RWPE2 (cell line): ENCODE results near the gene RPLP1.

Experiments
- ATAC-seq: fragments of 200-7000 bp; cut with Tn5 transposase; 3 replicates; pipeline ENCODE4 v1.9.1; 2021; ENCODE audit warnings: low read depth
- DNase-seq: peaks from one replicate; pipeline ENCODE4 v3.0.0-alpha.2; 2020; ENCODE audit warnings: low spot score
- H3K27ac ChIP-seq: fragments of 450-650 bp; 2 replicates; pipeline ENCODE4 v1.5.1; 2017; ENCODE audit warnings: mild to moderate bottlenecking; ENCODE audit not compliant: poor library complexity, severe bottlenecking
- H3K27me3 ChIP-seq: fragments of 250-450 bp; sonication (Bioruptor Pico); 2 replicates; pipeline ENCODE4 v1.5.1; 2021; ENCODE audit warnings: mild to moderate bottlenecking, moderate library complexity; ENCODE audit not compliant: insufficient read depth, poor library complexity, severe bottlenecking
- H3K36me3 ChIP-seq: fragments of 250-450 bp; sonication (Bioruptor Pico); 2 replicates; pipeline ENCODE4 v1.5.1; 2020; ENCODE audit warnings: low read depth, mild to moderate bottlenecking, moderate library complexity
- H3K4me1 ChIP-seq: fragments of 250-450 bp; sonication (Bioruptor Pico); 2 replicates; pipeline ENCODE4 v1.5.1; 2021; ENCODE audit warnings: mild to moderate bottlenecking, moderate library complexity; ENCODE audit not compliant: insufficient read depth, poor library complexity, severe bottlenecking
- H3K4me3 ChIP-seq: fragments of 250-450 bp; sonication (Bioruptor Pico); 2 replicates; pipeline ENCODE4 v1.5.1; 2021; ENCODE audit warnings: mild to moderate bottlenecking, moderate library complexity; ENCODE audit not compliant: severe bottlenecking
- H3K9me3 ChIP-seq: fragments of 250-450 bp; sonication (Bioruptor Pico); 2 replicates; pipeline ENCODE4 v1.5.1; 2021; ENCODE audit warnings: mild to moderate bottlenecking, moderate library complexity; ENCODE audit not compliant: severe bottlenecking
- CTCF ChIP-seq: fragments of 450-650 bp; IDR thresholded peaks from one replicate; pipeline ENCODE4 v1.5.1; 2017; ENCODE audit warnings: mild to moderate bottlenecking, moderate library complexity; ENCODE audit not compliant: poor library complexity, severe bottlenecking

The RPLP1 gene

GRCh38 chr15:69493406-69493805, 40.8 kb downstream of the RPLP1 start:
- no peak overlapping the region for H3K27ac ChIP-seq
- H3K27me3 ChIP-seq, result no peaks in the 10 kb centered on the region
- no peaks in the 10 kb centered on the region for H3K9me3 ChIP-seq
- no peak for ATAC-seq
- H3K4me3 ChIP-seq, result no peak overlapping the region
- peak; percentile 32 for DNase-seq
- no peak for TF ChIP-seq CTCF
- no peaks in the 10 kb centered on the region for H3K4me1 ChIP-seq
- H3K36me3 ChIP-seq, result no peaks in the 10 kb centered on the region

DNA sequence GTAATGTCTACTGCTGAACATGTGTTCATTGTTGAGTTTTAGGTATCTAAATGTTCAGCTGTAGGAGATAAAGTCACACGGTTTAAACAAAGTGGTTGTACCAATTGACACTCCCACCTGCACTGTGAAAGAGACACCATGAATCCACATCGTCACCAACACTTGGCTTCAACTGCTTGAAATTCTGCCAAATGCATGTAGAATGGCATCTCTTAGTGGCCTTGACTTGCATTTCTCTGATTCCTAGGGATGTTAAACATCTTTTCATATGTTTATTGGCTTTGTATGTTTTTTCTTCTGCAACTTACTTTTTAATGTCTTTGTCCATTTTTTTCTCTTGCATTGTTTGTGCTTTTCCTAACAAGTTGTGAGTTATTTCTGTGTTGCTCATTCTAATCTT, 43.4 kb downstream of the RPLP1 start:
- DNase-seq (no peak), ATAC-seq (no peak)
- no peak for TF ChIP-seq CTCF

GRCh38 chr15:69497076-69497475, 44.5 kb downstream of the RPLP1 start:
- TF ChIP-seq CTCF, result no peak
- ATAC-seq, result no peak

More for the DNA sequence above, 43.4 kb downstream of the RPLP1 start:
- Histone ChIP-seq H3K4me3 (no peak overlapping the region), H3K4me1 (no peaks in the 10 kb centered on the region), H3K27ac (no peak overlapping the region), H3K36me3 (no peaks in the 10 kb centered on the region), H3K27me3 (no peaks in the 10 kb centered on the region), H3K9me3 (no peaks in the 10 kb centered on the region)

GRCh38 chr15:69497667-69498066, 45.0 kb downstream of the RPLP1 start:
- no peaks in the 10 kb centered on the region for H3K4me1 ChIP-seq
- H3K36me3 ChIP-seq, result no peaks in the 10 kb centered on the region
- no peaks in the 10 kb centered on the region for H3K9me3 ChIP-seq
- H3K27me3 ChIP-seq, result no peaks in the 10 kb centered on the region
- H3K4me3 ChIP-seq, result no peak overlapping the region
- DNase-seq, result peak; percentile 30
- TF ChIP-seq CTCF, result no peak
- H3K27ac ChIP-seq, result no peak overlapping the region
- ATAC-seq, result no peak

More at GRCh38 chr15:69497076-69497475, 44.5 kb downstream of the RPLP1 start:
- Histone ChIP-seq H3K4me1 (no peaks in the 10 kb centered on the region), H3K27me3 (no peaks in the 10 kb centered on the region), H3K27ac (no peak overlapping the region), H3K4me3 (no peak overlapping the region), H3K9me3 (no peaks in the 10 kb centered on the region), H3K36me3 (no peaks in the 10 kb centered on the region)
- peak; percentile 19 for DNase-seq

- Histone ChIP-seq H3K27ac (no peak overlapping the region), H3K27me3 (no peaks in the 10 kb centered on the region), H3K36me3 (no peaks in the 10 kb centered on the region), H3K4me3 (no peak overlapping the region), H3K4me1 (no peaks in the 10 kb centered on the region), H3K9me3 (no peaks in the 10 kb centered on the region)
- peak; percentile 41 for DNase-seq
- no peak for TF ChIP-seq CTCF
- no peak for ATAC-seq
Measured at GRCh38 chr15:69498282-69498681, 45.7 kb downstream of the RPLP1 start.
